NOMO-1 treated with dmso at 0.1 percent for 144 hours (cell line): ENCODE measurements around the gene SYT14.
"Not testable (repeated sequence)": the region's sequence is repeated elsewhere in the genome, so short reads cannot be mapped to it uniquely, and the experiment has no call there.

Experiments
- DNase-seq: peaks from one replicate; lab custom pipeline; 2025; ENCODE audit not compliant: unreplicated experiment; lab: John Stamatoyannopoulos, UW

The SYT14 gene

DNA sequence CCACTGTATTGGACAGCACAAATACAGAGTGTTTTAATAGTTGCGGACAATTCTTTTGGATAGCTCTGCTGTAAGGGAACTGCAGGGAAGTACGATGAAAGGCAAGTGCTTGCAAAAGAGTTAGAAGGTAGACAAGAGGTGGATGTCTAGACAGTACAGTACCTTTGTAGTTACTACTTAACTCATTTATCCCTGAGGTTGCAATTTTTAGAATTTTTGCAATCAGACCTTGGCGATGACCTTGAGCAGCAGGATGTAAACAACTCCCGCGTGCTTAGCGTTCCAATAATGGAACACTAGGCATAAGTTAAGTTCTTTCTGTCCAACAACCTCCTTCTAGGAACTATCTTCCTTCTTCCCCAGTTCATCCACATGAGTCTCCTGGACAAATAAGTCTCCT lies 1.9 kb upstream of the SYT14 start:
- DNase-seq: no peak

DNA sequence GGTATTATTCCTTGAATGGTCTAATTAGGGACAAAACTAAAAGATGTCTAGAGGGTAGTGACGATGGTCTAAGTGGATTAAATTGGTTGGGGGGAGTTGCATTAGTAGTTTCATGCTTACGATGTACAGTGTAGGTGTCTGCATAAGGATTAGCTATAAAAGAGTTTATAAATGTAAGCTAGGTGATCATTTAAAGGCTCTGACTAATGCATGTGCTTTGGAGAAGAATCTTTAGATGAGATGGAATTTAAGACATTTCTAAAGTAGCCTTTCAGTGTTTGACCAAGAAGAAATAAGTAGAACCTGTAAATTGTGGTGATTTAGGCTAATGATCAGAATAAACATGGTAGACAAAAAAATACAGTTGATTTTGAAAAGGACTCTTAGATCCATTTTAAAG lies 7.4 kb downstream of the SYT14 start:
- DNase-seq: no peak

DNA sequence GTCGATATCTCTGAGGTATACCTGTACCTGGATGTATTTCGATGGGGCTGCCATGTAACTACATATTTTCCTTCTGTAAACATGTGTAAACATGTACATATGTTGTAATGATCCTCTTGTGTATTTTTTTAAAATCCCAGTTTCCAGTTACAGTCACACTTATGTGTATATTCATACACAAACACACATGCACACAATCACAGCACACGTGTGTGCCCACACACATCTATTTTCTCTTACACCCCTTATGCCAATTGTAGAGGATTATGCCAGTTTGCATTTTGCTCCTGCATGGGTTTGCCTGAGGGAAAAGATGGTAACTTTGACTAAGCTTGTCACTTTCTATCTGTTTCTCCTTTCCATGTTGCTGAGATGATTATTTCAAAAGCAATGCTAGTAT lies 10.1 kb downstream of the SYT14 start:
- DNase-seq: no peak

DNA sequence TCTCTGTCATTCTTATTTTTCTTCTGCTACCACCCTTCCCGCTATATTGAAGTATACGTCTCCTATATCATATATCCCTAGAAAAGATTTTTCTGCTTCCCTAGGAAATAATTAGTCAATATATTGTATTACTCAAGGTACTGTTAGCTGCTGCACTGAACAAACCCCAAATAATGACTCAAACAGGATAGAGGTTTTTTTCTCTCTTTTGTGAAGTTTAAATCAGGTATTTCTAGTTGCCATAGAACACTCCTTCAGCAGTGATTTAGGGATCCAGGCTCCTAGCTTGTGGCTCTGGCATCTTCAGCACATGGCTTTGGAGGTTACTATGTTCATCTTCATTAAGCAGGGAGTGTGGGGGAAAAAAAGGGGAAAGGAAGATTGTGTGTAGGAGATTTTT lies 18.1 kb downstream of the SYT14 start:
- no peak for DNase-seq

DNA sequence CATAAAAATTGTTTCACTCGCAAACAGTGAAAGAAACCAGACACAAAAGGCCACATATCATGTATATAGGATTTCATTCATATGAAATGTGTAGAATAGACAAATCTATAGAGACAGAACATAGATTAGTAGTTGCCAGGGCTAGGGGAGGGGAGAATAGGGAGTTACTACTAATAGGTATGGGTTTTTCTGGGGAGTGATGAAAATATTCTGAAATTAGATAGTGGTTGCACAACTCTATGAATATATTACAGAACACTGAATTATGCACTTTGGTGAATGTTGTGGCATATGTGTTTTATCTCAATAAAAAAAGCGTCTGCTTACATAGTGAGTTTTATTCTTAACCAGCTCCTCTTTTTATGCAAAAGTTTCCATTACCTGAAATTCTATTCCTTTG lies 21.6 kb downstream of the SYT14 start:
- no peak for DNase-seq

DNA sequence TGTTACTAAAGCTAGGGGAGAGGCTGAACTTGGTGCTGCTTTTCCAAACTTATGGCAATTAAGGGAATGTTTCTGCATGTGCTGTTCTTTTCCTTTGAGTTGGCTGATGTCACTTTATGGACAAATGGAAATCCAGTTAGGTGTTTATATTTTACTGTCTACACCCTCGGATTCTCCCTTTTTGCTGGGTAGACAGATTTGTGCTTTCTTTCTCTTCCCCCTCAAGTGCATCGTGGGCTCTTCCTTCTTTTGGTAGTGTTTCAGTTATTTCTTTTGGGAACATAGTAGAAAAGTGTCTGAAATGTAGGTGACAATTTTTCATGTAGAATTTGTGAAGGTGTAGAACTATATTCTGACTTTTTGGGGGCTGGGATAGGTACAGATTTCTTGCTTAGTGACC lies 22.9 kb downstream of the SYT14 start:
- DNase-seq: no peak

DNA sequence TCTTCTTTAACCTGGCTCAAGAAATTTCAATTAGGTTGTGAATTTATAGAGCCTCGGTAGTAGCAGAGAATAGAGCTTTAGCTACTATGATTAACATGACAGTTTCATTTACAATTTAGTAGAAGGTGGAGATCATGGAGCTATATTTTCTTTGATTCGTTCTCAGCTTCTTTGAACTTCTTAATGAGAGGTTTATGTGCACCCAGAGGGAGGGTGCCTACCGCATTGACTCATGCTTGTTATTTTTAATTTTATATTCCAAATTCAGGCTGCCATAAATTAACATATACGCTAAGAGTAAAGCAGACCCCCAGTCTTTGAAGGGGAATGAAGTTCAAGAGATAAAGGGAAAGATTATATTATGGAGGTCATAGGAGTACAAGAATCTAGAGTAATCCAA lies 24.4 kb downstream of the SYT14 start:
- no peak for DNase-seq

DNA sequence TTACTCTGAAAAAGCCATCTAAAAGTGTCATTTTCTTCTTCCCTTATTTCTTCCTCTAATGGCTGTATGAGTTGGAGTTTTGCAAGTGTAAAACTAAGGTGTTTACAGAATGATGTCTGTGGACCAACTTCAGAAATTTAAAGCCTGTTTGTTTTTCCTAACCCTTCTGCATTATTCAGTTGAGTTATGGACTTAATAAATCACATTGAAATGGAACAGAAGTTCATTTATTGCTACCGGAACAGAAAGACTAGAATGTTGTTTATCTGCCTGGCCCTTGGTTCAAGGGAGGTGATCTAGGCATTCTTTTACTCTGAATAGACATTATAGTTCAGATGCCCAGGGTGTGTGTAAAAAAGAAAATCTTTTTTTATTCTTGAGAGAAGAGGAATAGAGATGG lies 24.8 kb downstream of the SYT14 start:
- DNase-seq: no peak

DNA sequence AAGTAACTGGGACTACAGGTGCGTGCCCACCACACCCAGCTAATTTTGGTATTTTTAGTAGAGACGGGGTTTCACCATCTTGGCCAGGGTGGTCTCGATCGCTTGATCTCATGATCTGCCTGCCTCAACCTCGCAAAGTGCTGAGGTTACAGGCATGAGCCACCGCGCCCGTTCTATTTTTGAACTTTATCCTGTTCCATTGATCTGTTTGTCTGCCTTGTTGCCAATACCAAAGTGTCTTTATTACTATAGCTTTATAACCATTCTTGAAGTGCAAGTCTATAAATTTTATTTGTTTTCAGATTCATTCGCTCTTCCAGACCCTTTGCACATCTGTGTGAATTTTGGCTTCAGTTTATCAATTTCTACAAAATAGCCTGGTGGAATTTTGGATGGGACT lies 28.0 kb downstream of the SYT14 start:
- DNase-seq: no peak

DNA sequence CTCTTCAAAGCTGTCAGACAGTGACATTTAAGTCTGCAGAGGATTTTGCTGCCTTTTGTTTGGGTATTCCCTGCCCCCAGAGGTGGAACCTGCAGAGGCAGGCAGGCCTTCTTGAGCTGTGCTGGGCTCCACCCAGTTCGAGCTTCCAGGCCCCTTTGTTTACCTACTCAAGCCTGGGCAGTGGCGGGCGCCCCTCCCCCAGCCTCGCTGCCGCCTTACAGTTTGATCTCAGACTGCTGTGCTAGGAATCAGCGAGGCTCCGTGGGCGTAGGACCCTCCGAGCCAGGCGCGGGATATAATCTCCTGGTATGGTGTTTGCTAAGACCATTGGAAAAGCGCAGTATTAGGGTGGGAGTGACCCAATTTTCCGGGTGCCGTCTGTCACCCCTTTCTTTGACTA lies 40.7 kb downstream of the SYT14 start:
- not testable (repeated sequence) for DNase-seq

DNA sequence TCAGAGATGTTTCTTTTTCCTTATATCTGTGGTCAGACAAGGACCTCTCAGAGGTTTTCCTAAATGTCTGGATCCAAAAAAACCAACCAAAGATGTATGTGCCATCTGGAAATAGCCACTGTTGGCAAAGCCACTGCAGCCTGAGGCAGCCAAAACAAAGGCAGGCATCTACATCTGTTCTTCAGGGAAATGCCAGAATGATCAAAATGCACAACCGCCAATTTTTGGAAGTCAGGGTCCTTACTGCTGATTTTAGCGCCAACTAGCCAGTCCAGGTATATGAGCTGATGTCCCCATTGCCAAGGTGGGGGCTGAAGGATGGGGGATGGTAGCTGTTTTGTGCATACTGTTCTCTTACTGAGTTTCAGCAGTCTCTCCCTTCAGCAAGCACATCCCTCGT lies 45.9 kb downstream of the SYT14 start:
- DNase-seq: no peak

DNA sequence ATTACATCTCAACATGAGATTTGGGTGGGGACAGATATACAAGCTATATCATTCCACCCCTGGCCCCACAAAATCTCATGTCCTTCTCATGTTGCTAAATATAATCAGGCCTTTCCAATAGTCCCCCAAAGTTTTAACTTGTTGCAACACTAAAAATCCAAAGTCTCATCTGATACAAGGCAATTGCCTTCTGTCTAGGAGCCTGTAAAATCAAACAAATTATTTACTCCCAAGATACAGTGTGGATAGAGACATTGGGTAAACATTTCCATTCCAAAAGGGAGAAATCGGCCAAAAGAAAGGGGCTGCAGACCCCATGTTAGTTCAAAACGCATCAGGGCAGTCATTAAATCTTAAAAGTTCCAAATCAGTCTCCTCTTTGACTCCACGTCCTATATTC lies 47.0 kb downstream of the SYT14 start:
- DNase-seq: no peak

DNA sequence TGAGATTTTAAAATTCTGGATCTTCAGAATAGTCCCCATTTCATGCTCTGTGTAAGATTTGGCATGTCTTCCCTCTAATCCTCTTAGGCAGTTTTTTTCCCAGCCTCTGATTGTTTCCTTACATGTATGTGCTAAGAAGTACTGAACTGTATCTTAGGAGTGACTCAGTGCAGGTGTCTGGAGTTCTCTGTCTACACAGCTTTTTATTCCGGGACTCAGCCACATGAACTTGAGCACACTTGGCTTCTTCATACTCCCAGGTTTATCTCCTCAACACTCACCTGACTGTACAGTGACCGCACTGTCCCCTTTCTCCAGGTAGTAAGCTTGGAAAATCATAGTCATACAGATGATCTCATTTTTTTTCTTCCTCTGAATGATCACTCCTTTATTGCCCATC lies 50.7 kb downstream of the SYT14 start:
- DNase-seq: no peak

DNA sequence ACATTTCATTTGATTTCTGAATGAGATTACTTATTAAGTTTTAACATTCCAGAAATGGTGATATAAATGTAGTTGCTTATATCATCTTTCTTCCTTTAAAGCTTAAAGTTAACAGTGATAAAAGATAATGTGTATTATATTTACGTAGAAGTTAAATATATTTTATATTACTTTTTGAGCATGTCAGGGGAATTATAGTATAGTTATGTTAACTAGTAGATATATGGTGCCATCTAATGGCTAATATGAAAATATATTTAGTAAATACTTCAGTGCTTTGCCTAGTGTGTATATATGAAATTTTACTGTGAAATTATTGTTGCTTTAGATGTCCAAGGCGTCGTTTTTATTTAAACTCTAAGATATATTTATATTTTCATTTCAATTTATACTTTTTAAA lies 51.5 kb downstream of the SYT14 start:
- no peak for DNase-seq

DNA sequence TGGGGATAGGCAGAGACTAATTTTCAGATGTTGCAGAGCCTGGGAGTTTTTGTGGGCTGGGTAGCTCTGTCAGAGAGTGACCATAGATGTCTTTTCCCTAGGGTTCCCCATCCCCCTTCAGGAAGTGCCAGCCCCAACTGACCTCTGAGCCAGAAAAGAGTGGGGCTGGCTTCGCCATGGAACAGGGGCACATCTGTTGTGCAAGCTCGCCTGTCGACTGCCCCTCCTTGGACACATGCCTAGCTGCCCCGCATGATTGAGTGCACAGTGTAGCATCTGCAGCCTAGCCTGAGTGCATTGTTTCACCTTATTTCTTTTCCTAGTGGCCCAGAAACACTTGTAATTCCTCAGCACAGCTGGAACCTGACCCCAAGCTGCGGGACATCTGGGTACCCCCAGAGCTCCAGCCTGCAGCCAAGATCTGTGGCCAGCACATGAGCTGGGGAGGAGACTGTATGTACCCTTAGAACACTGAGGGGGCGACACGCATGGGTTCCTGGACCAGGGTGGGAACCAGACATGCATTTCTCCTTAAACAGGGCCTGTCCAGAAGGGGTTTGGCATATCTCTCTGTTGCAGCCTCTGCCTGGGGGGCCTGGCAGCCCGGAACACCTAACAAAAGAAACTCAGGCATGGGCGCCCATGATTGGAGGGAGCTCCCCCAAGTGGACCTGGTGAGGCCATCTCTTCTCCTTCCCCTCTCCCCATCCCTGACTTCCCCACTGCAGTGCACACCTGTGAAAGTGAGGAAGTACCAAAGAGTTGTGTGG lies 55.2 kb downstream of the SYT14 start:
- no peak for DNase-seq

DNA sequence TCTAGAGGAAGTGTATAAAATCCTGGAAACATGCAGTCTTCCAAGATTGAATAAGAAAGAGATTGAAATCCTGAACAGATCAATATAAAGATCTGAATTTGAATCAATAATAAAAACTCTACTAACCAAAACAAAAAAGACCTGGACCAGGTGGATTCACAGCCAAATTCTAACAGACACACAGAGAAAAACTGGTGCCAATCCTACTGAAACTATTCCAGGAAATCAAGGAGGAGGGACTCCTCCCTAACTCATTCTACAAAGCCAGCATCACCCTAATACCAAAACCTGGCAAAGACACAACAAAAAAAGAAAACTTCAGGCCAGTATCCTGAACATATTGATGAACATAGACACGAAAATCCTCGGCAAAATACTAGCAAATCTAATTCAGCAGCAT lies 58.3 kb downstream of the SYT14 start:
- DNase-seq: no peak

DNA sequence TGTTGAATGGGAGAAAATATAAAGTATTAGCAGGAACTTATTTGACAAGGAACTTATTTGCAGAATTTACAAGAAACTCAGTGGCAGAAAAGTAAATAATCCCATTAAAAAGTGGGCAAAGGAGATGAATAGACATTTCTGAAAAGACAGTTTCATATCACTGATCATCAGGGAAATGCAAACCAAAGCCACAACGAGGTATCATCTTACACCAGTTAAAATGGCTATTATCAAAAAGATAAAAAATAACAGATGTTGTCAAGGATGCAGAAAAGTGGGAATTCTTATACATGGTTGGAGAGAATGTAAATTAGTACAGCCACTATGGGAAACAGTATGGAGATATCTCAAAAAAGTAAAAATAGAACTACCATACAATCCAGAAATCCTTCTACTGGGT lies 61.0 kb downstream of the SYT14 start:
- no peak for DNase-seq

DNA sequence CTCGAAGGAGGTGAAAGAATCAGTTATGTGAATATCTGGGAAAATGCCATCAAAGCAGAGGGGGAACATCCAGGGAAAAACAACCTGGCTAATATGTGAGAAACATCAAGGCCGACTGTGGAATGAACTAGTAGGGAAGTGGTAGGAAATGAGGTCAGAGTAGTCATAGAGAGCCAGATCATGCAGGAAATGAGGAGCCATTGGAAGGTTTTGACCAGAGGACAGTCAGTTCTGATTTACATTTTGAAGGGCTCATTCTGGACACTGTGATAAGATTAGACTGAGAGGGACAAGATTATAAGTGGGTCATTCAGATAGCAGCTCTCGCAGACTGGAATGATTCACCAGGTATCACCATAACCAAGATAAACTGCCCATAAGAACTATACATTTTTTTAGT lies 63.7 kb downstream of the SYT14 start:
- DNase-seq: no peak

DNA sequence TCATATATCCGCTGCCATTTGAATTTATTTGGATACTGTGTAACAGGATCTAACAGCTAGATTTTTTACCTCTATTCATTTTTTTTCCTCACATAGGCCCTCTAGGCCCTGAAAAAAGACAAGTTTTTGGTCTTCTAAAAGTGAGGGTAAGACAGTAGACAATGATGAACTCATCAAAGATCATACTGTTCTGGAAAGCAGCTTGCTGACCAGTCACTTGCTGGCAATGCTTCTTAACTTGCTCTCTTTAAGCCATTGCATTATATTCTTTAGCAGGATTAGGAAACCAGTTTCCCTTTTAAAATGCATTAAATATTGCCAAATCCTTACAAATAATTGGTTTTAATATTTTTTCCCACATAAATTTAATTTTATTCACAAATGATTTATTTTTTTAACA lies 65.5 kb downstream of the SYT14 start:
- no peak for DNase-seq

DNA sequence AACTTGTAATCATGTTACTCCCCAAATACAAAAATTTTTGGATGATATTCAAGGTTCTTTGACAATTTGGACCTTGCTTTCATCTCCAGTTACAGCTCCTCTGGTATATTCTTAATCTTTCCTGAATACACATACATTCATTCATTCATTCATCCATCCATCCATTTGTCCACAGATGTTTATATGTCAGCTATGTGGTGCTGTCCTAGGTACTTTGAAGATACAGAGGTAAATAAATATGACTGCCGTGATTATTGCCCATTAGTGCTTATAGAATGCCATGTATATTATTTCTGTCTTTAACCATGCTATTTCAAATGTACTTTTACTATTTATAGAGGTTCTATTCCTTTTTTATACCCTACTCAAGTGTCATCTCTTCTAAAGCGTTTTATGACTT lies 72.1 kb downstream of the SYT14 start:
- DNase-seq: no peak

DNA sequence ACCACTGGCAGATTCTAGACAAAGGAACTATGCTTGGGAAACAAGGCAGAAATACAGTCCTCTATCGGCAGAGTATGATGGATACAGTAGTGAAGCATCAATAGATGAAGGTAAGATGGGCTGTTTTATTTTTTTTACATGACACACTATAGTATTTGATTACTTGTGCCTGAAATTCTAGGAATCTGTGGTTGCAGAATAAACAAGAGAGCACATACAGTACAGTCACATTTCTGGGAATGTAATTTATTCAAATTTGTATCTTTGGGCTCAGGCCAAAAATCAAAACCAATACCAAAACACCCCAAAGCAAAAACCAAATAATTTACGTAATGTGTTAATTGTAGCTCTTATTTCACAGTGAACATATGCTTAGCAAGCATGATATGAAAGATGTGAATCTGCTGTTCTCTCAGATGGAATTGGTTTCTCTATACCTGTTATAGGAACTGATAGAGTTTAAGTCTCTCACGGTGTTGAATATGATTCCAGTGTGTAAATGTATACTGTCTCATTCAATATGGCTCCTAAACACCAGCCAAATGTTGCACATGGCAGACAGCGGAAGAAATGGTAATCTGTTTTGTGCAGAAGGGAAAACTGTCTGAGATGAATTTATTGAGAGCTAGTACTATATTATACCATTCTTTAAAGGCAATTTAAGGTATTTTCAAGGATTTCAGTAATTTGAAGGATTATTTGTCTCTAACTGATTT lies 83.3 kb downstream of the SYT14 start:
- no peak for DNase-seq

DNA sequence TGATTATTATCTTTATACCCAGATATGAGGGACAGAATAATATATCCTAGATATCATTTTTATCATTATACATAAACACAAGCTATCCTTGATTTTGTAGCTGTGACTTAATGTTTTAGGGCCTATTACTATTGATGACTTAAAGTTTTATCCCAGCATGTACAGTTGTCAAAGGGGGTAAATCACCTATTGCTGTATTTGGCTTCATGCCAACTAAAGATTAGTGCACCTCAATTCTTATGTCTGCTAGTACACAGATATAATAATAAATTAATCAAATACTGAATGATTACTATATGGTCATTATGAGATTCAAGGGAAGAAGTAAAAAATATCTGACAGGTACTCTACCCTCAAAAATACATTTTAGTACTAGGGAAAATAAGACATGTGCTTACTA lies 84.0 kb downstream of the SYT14 start:
- no peak for DNase-seq

DNA sequence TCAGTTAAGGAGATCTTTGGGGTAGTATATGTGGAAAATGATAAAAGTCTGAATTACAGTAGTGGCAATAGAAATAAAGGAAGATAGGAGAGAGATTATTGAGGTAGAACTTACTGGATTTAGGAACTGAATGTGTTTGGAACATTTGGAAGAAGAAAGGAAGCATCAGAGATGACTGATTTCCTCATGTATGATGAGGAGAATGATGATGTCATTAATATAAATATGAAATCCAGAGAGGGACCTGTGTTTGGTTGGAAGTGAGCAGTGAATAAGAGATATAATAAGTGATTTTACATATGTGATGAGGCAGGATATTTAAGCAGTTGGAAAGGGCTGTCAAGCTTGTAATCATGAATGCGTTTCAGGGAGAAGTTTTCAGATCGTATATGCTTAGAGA lies 86.3 kb downstream of the SYT14 start:
- DNase-seq: no peak
